HG02852 (cell line): ENCODE measurements around the gene CXCL6.

Experiments used
- ATAC-seq: cut with Tn5 transposase; IDR thresholded peaks from one replicate; pipeline ENCODE4 v1.9.1; 2021; ENCODE audit warnings: mild to moderate bottlenecking, moderate library complexity; ENCODE audit not compliant: unreplicated experiment

The CXCL6 gene

GRCh38 chr4:73836373-73837279, at the start of gene CXCL6:
Gene CXCL6 (plus strand): TSS chr4:73836678. CDS start chr4:73836751, 73 bp downstream.
- ATAC-seq, result no peak

- ATAC-seq, result no peak
Measured at GRCh38 chr4:73788411-73788810, 48.1 kb upstream of the CXCL6 start.

- no peak for ATAC-seq
Measured at GRCh38 chr4:73798842-73799241, 37.6 kb upstream of the CXCL6 start.

GRCh38 chr4:73800206-73800605, 36.3 kb upstream of the CXCL6 start:
- ATAC-seq, result no peak

GRCh38 chr4:73801692-73802091, 34.8 kb upstream of the CXCL6 start:
- no peak for ATAC-seq

- ATAC-seq, result no peak
Measured at GRCh38 chr4:73803213-73803612, 33.3 kb upstream of the CXCL6 start.

GRCh38 chr4:73810191-73810590, 26.3 kb upstream of the CXCL6 start:
- ATAC-seq, result no peak

- no peak for ATAC-seq
Measured at GRCh38 chr4:73811841-73812240, 24.6 kb upstream of the CXCL6 start.

- no peak for ATAC-seq
Measured at GRCh38 chr4:73814679-73815078, 21.8 kb upstream of the CXCL6 start.

GRCh38 chr4:73815145-73815544, 21.3 kb upstream of the CXCL6 start:
- ATAC-seq, result no peak

- ATAC-seq, result no peak
Measured at GRCh38 chr4:73816814-73817213, 19.7 kb upstream of the CXCL6 start.

GRCh38 chr4:73817341-73817740, 19.1 kb upstream of the CXCL6 start:
- no peak for ATAC-seq

- no peak for ATAC-seq
Measured at GRCh38 chr4:73821325-73821724, 15.2 kb upstream of the CXCL6 start.

- no peak for ATAC-seq
Measured at GRCh38 chr4:73822389-73822788, 14.1 kb upstream of the CXCL6 start.

- ATAC-seq, result no peak
Measured at GRCh38 chr4:73822812-73823504, 13.5 kb upstream of the CXCL6 start.

- ATAC-seq, result no peak
Measured at GRCh38 chr4:73823760-73824159, 12.7 kb upstream of the CXCL6 start.

- no peak for ATAC-seq
Measured at GRCh38 chr4:73828956-73829355, 7.5 kb upstream of the CXCL6 start.

GRCh38 chr4:73831569-73831968, 4.9 kb upstream of the CXCL6 start:
- no peak for ATAC-seq

- no peak for ATAC-seq
Measured at GRCh38 chr4:73832651-73833237, 3.7 kb upstream of the CXCL6 start.

- no peak for ATAC-seq
Measured at GRCh38 chr4:73839071-73839470, 2.6 kb downstream of the CXCL6 start.

GRCh38 chr4:73839715-73840114, 3.2 kb downstream of the CXCL6 start:
- no peak for ATAC-seq
